ENCODE measurements around the gene KCNK17. TPM values are rescaled to one million over a fixed set of nuclear protein-coding genes. Genes with fewer than 3 reads are reported as not detected.

KCNK17 gene
- total RNA-seq, 1 experiment from 2014 or later: not detected

- Histone ChIP-seq H3K4me3 (ENCODE audit: low read depth in 2 of 2, low read length in 2 of 2) (no peak overlapping the region), H3K36me3 (ENCODE audit: control insufficient read depth, insufficient read depth, low read length) (no peaks in the 10 kb centered on the region), H3K27me3 (ENCODE audit: control insufficient read depth, insufficient read depth, low read length) (peaks cover 2% of the 10 kb centered on the region; the same call in 1 of the 2 replicates), H3K9me3 (ENCODE audit: control insufficient read depth, insufficient read depth, low read depth, low read length) (no peaks in the 10 kb centered on the region), H3K27ac (ENCODE audit: low read length) (no peak overlapping the region), H3K4me1 (ENCODE audit: control insufficient read depth, insufficient read depth, low read length) (no peaks in the 10 kb centered on the region)
- TF ChIP-seq, protein P1, sequence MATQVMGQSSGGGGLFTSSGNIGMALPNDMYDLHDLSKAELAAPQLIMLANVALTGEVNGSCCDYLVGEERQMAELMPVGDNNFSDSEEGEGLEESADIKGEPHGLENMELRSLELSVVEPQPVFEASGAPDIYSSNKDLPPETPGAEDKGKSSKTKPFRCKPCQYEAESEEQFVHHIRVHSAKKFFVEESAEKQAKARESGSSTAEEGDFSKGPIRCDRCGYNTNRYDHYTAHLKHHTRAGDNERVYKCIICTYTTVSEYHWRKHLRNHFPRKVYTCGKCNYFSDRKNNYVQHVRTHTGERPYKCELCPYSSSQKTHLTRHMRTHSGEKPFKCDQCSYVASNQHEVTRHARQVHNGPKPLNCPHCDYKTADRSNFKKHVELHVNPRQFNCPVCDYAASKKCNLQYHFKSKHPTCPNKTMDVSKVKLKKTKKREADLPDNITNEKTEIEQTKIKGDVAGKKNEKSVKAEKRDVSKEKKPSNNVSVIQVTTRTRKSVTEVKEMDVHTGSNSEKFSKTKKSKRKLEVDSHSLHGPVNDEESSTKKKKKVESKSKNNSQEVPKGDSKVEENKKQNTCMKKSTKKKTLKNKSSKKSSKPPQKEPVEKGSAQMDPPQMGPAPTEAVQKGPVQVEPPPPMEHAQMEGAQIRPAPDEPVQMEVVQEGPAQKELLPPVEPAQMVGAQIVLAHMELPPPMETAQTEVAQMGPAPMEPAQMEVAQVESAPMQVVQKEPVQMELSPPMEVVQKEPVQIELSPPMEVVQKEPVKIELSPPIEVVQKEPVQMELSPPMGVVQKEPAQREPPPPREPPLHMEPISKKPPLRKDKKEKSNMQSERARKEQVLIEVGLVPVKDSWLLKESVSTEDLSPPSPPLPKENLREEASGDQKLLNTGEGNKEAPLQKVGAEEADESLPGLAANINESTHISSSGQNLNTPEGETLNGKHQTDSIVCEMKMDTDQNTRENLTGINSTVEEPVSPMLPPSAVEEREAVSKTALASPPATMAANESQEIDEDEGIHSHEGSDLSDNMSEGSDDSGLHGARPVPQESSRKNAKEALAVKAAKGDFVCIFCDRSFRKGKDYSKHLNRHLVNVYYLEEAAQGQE (IDR thresholded peaks at IDR 0.05; ENCODE audit: insufficient read depth in 1 of 2, low read depth in 2 of 2, low read length in 1 of 2): no peak
- TF ChIP-seq SIN3A (IDR thresholded peaks at IDR 0.05; ENCODE audit: borderline replicate concordance, insufficient read depth, low read depth, low read length): no peak
- TF ChIP-seq POLR2AphosphoS5 (IDR thresholded peaks at IDR 0.05; ENCODE audit: low read depth, low read length): no peak
- TF ChIP-seq TCF7L2 (IDR thresholded peaks at IDR 0.05; ENCODE audit: low read depth, low read length): no peak
- TF ChIP-seq CTCF (IDR thresholded peaks at IDR 0.05): no peak
- POLR2A ChIA-PET: no interaction called here
- in situ Hi-C loops (cut with HindIII; ENCODE audit: low pct_unique_long_range_greater_than_20kb, low sequenced_read_pairs) (no loop called here), intact Hi-C loops (cut with micrococcal nuclease; ENCODE audit: unreplicated experiment) (no loop called here)
- BruUV-seq (replicated peaks): no TSS peak
- CTCF ChIA-PET: no interaction called here
- ATAC-seq: no peak
- no peak for DNase-seq (ENCODE audit: low read depth, low spot score)
Observed at GRCh38 chr6:39321761-39322160, 7.5 kb upstream of the KCNK17 start.

- no peak for ATAC-seq
- Histone ChIP-seq H3K27ac (ENCODE audit: low read length) (no peak overlapping the region), H3K36me3 (ENCODE audit: control insufficient read depth, insufficient read depth, low read length) (no peaks in the 10 kb centered on the region), H3K9me3 (ENCODE audit: control insufficient read depth, insufficient read depth, low read depth, low read length) (no peaks in the 10 kb centered on the region), H3K27me3 (ENCODE audit: control insufficient read depth, insufficient read depth, low read length) (peaks cover 2% of the 10 kb centered on the region; the same call in 1 of the 2 replicates), H3K4me1 (ENCODE audit: control insufficient read depth, insufficient read depth, low read length) (no peaks in the 10 kb centered on the region), H3K4me3 (ENCODE audit: low read depth in 2 of 2, low read length in 2 of 2) (no peak overlapping the region)
- ChIA-PET CTCF (no interaction called here), POLR2A (no interaction called here)
- in situ Hi-C loops (cut with HindIII; ENCODE audit: low pct_unique_long_range_greater_than_20kb, low sequenced_read_pairs) (no loop called here), intact Hi-C loops (cut with micrococcal nuclease; ENCODE audit: unreplicated experiment) (no loop called here)
- TF ChIP-seq SIN3A (IDR thresholded peaks at IDR 0.05; ENCODE audit: borderline replicate concordance, insufficient read depth, low read depth, low read length) (no peak), TCF7L2 (IDR thresholded peaks at IDR 0.05; ENCODE audit: low read depth, low read length) (no peak), POLR2AphosphoS5 (IDR thresholded peaks at IDR 0.05; ENCODE audit: low read depth, low read length) (no peak)
- DNase-seq (ENCODE audit: low read depth, low spot score): no peak
- no TSS peak for BruUV-seq (replicated peaks)
Observed at GRCh38 chr6:39320363-39320984, 6.3 kb upstream of the KCNK17 start.

Data from Panc1 (cell line).